HG02938 (cell line): ENCODE results near the gene ANXA4.
A peak's percentile ranks its signal among the peaks of the same experiment; 100 is the strongest.

Experiments
- ATAC-seq: cut with Tn5 transposase; IDR thresholded peaks from one replicate; pipeline ENCODE4 v1.9.1; 2021; ENCODE audit warnings: mild to moderate bottlenecking, moderate library complexity; ENCODE audit not compliant: unreplicated experiment

The ANXA4 gene

GRCh38 chr2:69741575-69742321 is at the start of gene ANXA4:
ANXA4 (plus strand) TSS chr2:69742134; CDS start chr2:69781566, 39,432 bp downstream.
- peak; percentile 68 for ATAC-seq

DNA sequence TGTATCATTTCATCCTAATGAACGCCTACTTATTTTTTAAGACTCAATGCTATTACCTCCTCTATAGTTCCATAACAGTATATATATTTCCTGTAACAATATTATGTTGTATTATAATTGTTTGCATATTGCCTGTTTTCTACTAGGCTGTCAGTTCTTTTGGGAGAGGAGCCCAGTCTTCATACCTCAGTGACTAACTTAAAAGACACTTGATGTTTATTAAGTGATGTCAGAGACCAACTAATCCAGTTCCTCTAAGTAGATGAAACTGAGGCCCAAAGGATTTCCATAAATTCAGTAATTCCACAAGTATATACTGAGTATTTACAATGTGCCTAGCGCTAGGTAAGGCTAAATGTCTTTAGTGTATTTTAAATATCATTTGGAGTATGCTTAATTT is 49.5 kb upstream of the ANXA4 start:
- ATAC-seq, result no peak

GRCh38 chr2:69693059-69693774 is 48.7 kb upstream of the ANXA4 start:
- peak; percentile 62 for ATAC-seq

DNA sequence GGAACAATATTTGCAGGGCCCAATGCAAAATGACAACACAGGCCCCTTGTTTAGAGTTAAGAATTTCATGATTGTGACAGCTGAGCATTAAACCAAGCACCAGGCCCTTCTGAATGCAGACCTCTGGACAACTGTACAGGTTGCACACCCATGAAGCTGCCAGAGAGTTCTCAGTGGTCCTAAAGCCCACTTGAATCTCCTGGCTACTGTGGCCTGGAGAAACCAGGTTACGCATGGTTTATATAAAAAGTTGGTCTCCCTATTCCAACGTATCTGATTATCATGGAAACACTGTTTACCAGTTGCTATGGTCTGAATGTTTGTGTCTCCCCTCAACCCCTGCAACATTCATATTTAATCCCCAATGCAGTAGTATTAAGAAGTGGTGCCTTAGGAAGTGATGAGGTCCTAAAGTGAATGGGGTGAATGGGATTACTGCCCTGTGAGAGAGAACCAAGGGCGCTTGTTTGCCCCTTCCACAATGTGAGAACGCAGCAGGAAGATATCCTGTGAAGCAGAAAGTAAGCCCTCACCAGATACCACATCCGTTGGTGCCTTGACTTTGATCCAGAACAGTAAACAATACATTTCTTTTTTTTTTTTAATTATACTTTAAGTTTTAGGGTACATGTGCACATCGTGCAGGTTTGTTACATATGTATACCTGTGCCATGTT is 48.0 kb upstream of the ANXA4 start:
- peak; percentile 23 for ATAC-seq

DNA sequence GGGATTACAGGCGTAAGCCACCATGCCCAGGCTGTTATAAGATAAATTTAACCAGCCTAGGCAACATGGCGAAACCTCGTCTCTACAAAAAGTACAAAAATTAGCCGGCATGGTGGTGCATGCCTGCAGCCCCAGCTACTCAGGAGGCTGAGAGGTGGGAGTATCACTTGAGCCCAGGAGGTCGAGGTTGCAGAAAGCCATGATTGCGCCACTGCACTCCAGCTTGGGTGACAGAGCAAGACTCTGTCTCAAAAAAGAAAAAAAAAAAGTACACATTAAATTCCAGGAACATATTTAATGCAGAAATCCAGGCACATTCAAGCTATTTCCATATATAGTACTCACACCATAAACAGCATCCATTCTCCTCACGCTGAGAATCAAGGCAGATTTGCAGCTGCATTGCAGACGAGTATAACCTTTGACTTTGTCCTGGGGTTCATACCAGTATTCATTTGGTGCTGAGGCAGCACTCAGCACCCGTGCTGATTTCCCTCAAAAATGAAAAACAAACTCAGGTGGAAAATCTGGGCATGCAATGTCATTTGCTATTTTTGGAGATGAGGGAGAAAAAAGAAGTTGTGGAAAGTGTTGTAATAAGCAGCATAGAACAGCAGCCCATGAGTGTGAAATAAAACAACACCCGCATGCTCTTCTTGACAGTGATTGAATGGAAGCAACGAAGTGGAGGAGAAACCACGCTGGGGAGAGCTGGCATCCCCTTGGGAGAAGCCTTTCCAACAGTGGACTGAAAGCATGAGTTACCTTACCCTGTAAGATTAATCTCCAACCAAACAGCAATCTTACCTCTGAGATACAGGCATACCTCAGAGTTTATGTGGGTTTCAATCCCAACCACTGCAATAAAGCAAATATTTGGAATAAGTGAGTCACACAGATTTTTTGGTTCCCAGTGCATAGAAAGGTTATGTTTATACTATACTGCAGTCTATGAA is 46.8 kb upstream of the ANXA4 start:
- no peak for ATAC-seq

DNA sequence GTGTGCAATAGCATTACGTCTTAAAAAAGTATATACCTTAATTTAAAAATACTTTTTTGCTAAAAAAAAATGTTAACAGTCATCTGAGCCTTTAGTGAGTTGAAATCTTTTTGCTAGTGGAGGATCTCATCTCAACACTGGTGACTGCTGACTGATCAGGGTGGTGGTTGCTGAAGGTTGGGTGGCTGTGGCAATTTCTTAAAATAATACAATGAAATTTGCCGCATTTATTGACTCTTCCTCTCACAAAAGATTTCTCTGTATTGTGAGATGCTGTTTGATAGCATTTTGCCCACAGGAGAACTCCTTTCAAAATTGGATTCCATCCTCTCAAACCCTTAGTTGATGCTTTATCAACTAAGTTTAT is 46.1 kb upstream of the ANXA4 start:
- ATAC-seq, result no peak

DNA sequence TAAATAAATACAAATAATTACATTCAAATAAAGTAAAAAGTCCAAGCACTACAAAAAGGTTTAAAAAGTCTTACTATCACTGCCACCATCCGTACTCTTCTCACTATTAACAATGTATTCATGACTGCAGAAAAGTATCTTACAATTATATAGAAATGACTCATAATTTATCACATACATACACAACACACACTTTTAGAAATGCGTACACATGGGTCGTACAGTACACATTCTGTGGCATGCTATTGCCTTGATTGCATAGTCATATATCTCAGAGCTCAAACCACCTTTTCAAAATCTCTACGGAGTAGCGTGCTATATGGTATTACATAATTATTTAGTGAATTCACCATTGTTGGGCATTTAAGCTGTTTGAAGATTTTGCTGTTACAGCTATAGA is 41.6 kb upstream of the ANXA4 start:
- ATAC-seq, result no peak

DNA sequence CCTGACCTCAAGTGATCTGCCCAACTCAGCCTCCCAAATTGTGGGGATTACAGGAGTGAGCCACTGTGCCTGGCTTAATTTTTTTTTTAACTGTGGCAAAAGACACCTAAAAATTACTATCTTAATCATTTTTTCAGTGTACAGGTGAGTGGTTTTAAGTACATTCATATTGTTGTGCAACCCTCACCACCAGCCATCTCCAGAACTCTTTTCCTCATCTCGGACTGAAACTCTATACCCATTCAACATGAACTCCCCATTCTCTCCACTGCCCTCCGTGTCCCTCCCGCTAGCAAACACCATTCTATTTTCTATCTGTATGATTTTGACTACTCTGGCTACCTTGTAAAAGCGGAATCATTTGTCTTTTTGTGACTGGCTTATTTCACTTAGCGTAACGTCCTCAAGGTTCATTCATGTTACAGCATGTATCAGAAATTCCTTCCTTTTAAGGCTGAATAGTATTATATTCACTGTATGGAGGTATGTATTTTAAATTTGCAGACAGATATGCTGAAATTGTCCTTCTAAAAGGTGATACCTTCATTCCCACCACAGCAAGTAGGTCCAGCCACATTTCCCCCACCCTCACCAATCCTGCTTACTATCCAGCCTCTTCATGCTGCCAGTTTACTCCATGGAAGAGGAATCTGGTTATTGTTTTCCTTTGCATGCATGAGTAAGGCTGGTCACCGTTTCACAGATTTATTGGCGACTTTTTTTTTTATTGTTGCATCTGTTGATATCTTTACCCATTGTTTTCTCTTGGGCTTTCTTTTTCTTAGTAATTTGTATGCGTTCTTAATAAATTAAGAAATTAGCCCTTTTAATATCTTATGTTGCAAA is 40.6 kb upstream of the ANXA4 start:
- no peak for ATAC-seq

GRCh38 chr2:69703189-69703588 is 38.7 kb upstream of the ANXA4 start:
- ATAC-seq, result no peak

DNA sequence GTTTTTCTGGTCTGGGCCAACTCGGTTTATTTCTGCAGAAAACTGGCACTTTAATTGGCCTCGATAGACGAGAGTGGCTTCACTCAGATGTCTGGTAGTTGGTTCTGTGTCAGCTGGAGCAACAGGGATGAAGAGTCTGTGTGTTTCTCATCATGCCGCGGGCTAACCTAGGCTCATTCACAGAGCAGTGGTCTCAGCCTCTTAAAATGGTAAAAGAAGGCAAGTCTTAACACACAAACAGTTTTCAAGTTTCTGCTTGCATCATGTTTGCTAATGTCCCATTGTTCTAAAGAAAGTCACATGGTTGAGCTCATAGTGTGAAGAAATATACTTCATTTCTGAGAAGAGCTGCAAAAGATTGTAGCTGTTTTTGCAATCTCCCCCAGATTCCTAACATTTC is 37.5 kb upstream of the ANXA4 start:
- ATAC-seq, result no peak

GRCh38 chr2:69709290-69709689 is 32.6 kb upstream of the ANXA4 start:
- no peak for ATAC-seq

DNA sequence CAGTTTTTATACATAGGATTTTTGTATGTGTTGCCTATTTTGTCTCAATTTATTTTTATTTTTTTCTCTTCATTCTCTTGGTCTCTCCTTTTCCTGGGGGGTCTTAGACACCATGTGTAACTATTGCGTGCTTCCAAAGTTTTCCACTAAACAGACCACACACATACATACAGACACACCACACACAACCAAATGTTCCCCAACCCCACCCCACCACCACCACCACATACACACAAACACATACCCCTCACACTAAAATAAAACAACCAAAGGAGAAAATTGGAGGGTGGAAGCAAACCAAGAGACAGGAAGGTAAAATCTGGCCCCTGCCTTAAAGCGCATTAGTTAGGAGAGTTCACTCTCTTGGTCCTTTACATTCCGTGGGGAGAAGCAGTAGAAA is 30.0 kb upstream of the ANXA4 start:
- no peak for ATAC-seq

- ATAC-seq, result no peak
Observed at GRCh38 chr2:69714024-69714423, 27.9 kb upstream of the ANXA4 start.

GRCh38 chr2:69714539-69715220 is 27.3 kb upstream of the ANXA4 start:
- ATAC-seq, result peak; percentile 76

DNA sequence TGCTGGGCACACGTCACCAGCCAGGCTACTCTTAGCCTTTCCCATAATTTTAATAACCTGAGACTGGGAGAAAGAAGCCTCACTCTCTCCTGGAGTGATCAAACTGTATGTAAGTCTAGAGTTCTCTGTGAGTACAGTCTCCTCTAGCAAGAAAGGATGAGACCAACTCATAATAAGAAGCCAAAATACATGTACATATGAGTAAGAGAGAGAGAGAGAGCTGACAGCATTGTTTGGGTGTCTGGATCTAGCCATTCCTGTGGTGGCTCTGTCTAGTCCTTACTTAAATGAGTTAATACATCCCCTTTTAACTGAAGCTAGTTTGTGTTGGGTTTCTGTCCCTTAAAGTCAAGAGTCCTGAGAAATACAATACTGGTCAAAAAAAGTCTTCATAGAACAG is 26.0 kb upstream of the ANXA4 start:
- no peak for ATAC-seq

GRCh38 chr2:69716555-69717120 is 25.3 kb upstream of the ANXA4 start:
- no peak for ATAC-seq

GRCh38 chr2:69717186-69717585 is 24.7 kb upstream of the ANXA4 start:
- ATAC-seq, result no peak

- ATAC-seq, result no peak
Observed at GRCh38 chr2:69717861-69718273, 24.1 kb upstream of the ANXA4 start.

DNA sequence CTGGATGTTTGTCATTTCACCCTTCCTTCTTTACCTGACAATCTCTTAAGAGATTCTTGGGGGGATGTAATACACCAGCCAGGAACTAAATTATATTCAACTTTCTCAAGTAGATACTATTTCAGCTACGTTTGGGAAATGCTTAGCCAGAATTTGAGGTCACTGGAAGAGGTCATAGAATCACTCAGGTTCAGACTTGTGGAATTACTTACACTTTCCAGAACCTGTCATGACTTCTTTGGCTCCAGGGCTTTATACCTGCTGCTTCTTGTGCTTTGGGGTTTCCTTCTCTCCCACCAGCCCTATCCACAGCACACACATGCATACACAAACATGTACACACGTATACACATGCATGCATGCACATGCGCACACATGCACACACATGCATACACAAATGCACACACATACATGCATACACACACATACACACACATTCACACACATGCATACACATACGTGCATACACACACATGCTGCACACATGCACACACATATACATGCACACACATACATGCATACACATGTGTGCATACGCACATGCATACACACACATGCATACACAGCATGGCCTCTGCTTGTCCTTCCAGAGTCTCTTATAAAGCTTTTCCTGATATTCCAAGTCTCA is 23.5 kb upstream of the ANXA4 start:
- no peak for ATAC-seq
